Gastroesophageal sphincter (tissue), 3 donors: Measurements from ENCODE around the gene TRIM67.

Experiments used
- CTCF ChIP-seq, 4 experiments: fragments of 200-600 bp in 2 of 4; fragments of 450-650 bp in 2 of 4; sonication (generic) in 1 of 4; IDR thresholded peaks; one replicate each; pipeline ENCODE4 v1.5.1; 2017 to 2019; ENCODE audit warnings: antibody characterized with exemption in 4 of 4, mild to moderate bottlenecking in 2 of 4, moderate library complexity in 2 of 4
- EP300 ChIP-seq: sonication (generic); formaldehyde crosslinking; IDR thresholded peaks from one replicate; pipeline ENCODE4 v1.6.1; 2017; ENCODE audit warnings: antibody characterized with exemption, mild to moderate bottlenecking
- POLR2A ChIP-seq, 2 donors: fragments of 450-650 bp; IDR thresholded peaks; one replicate each; pipeline ENCODE4 v1.6.1; 2017; ENCODE audit warnings: antibody characterized with exemption in 2 of 2, mild to moderate bottlenecking in 2 of 2, moderate library complexity in 1 of 2

GRCh38 chr1:231236938-231237337 lies 75.1 kb downstream of the TRIM67 start:
- TF ChIP-seq CTCF (IDR thresholded peaks at IDR 0.05) (no peak), EP300 (no peak), POLR2A (IDR thresholded peaks at IDR 0.05) (no peak)
